HEK293T (cell line): Measurements from ENCODE around the gene EIF4G1.

Experiments used
- ARNT ChIP-seq: fragments of 450-650 bp; IDR thresholded peaks from 2 replicates; pipeline ENCODE4 v1.6.1; 2017; ENCODE audit warnings: mild to moderate bottlenecking
- BHLHE40 ChIP-seq: fragments of 450-650 bp; IDR thresholded peaks from 2 replicates; pipeline ENCODE4 v1.6.1; 2016; ENCODE audit warnings: mild to moderate bottlenecking, moderate library complexity, borderline replicate concordance
- CTBP1 ChIP-seq: fragments of 450-650 bp; IDR thresholded peaks from 2 replicates; pipeline ENCODE4 v1.6.1; 2016; ENCODE audit warnings: borderline replicate concordance
- ELF4 ChIP-seq: fragments of 450-650 bp; IDR thresholded peaks from 2 replicates; pipeline ENCODE4 v1.6.1; 2017; ENCODE audit warnings: antibody characterized with exemption
- FOXA1 ChIP-seq: fragments of 450-650 bp; IDR thresholded peaks from 2 replicates; pipeline ENCODE4 v1.6.1; 2016; ENCODE audit warnings: mild to moderate bottlenecking
- FOXM1 ChIP-seq: fragments of 450-650 bp; IDR thresholded peaks from 2 replicates; pipeline ENCODE4 v1.6.1; 2017; ENCODE audit warnings: mild to moderate bottlenecking, borderline replicate concordance
- HDGF ChIP-seq: fragments of 450-650 bp; IDR thresholded peaks from 2 replicates; pipeline ENCODE4 v1.6.1; 2017; ENCODE audit warnings: antibody characterized with exemption, borderline replicate concordance
- LEF1 ChIP-seq: fragments of 450-650 bp; IDR thresholded peaks from 2 replicates; pipeline ENCODE4 v1.6.1; 2017; ENCODE audit warnings: mild to moderate bottlenecking, borderline replicate concordance
- NFRKB ChIP-seq: fragments of 450-650 bp; IDR thresholded peaks from 2 replicates; pipeline ENCODE4 v1.6.1; 2016; ENCODE audit warnings: mild to moderate bottlenecking, moderate library complexity
- SP1 ChIP-seq: fragments of 450-650 bp; IDR thresholded peaks from 2 replicates; pipeline ENCODE4 v1.6.1; 2017
- SUZ12 ChIP-seq: fragments of 450-650 bp; IDR thresholded peaks from 2 replicates; pipeline ENCODE4 v1.6.1; 2016; ENCODE audit warnings: mild to moderate bottlenecking
- TARDBP ChIP-seq: fragments of 450-650 bp; IDR thresholded peaks from 2 replicates; pipeline ENCODE4 v1.6.1; 2016
- ZNF384 ChIP-seq: fragments of 450-650 bp; IDR thresholded peaks from 2 replicates; pipeline ENCODE4 v1.6.1; 2016

DNA sequence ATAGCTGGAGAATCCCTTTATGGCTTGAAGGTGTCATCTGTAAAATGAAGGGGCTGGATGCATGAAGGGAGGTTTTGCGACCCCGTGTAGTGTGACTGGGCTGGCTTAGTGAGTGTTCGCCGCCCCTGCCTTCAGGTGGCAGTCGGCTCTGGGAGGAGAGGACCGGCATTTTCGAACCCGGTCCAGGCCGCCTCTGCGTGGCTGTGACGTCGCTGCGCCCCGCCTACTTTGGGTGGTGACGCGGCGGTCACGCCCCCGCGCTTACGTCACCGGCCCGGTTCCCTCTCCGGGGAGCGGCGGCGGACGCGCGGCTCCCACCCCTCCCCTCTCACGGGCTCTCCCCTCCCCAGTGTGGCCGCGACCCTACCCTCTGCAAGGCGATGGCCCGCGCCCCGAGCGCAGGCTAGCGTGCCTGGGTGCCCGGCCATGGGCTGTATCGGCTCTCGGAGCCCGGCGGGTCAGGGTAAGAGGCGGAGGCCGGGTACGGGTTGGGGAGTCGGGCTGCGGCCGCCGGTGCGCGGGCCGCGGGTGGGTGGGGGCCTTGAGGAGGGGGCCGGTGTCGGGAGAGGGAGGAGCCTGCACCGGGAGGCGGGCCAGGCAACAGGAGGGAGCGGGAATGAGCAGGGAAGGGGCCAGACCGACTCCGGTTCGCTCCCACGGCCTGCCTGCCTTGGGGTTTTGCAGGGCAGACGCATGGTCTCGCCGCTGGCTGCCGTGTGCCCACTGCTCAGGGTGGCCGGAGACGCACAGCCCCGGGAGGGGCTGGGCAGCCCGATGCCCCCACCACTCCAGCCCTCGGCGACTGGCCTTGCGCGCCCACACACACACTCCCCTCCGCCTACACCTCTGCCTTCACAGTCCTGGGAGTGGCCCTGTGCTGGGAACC, 21.5 kb downstream of the EIF4G1 start:
- no peak for TF ChIP-seq SUZ12
- TF ChIP-seq NFRKB: no peak
- no peak for TF ChIP-seq BHLHE40
- TF ChIP-seq FOXA1: no peak
- TF ChIP-seq ARNT: no peak
- no peak for TF ChIP-seq ZNF384
- TF ChIP-seq SP1: no peak; the same call in 1 of the 2 replicates
- TF ChIP-seq HDGF: no peak
- TF ChIP-seq LEF1: no peak
- TF ChIP-seq ELF4: no peak
- no peak for TF ChIP-seq FOXM1
- TF ChIP-seq TARDBP: no peak
- no peak for TF ChIP-seq CTBP1
